ENCODE data around the gene ZBTB17. TPM values are rescaled to one million over a fixed set of nuclear protein-coding genes. Genes with fewer than 3 reads are reported as not detected.
A peak's percentile ranks its signal among the peaks of the same experiment; 100 is the strongest.

ZBTB17 gene
- 17.2 TPM for polyA plus RNA-seq (2013, experiment 1 of 2)
- 16.9 TPM for polyA plus RNA-seq (2013, experiment 2 of 2)

GRCh38 chr1:15975805-15976680 is at the start of gene ZBTB17:
Gene ZBTB17 (minus strand): TSS chr1:15976101. CDS start chr1:15948495, 27,606 bp downstream.
- Histone ChIP-seq H4K8ac (ENCODE audit: low read length) (peak within 1 kb of the TSS; percentile 87), H3K18ac (ENCODE audit: low read depth in 1 of 2, low read length in 2 of 2) (peak within 1 kb of the TSS in 1 of 2 experiments; percentile 89), H2BK15ac (ENCODE audit: low read depth, poor library complexity, severe bottlenecking) (peak within 1 kb of the TSS; percentile 40), H2BK120ac (ENCODE audit: low read depth, low read length) (peak within 1 kb of the TSS; percentile 76), H3K9ac (ENCODE audit: low read length) (peak within 1 kb of the TSS; percentile 91), H3K4me2 (ENCODE audit: low read length, poor library complexity, severe bottlenecking) (peak within 1 kb of the TSS; percentile 89), H2AFZ (ENCODE audit: low read depth, low read length) (peak within 1 kb of the TSS; percentile 89), H3K4me3 (ENCODE audit: insufficient read depth in 1 of 2, low read depth in 1 of 2, low read length in 2 of 2) (peak within 1 kb of the TSS; percentile 82), H2BK12ac (ENCODE audit: low read length in 2 of 2) (no peak within 1 kb of the TSS), H3K27me3 (ENCODE audit: control insufficient read depth in 1 of 2, insufficient read depth in 1 of 2, low read length in 2 of 2) (no peaks in the 10 kb centered on the region), H4K91ac (ENCODE audit: low read length) (peak within 1 kb of the TSS; percentile 70), H2AK5ac (ENCODE audit: low read length, severe bottlenecking) (no peak within 1 kb of the TSS), H2BK5ac (ENCODE audit: low read depth, low read length, poor library complexity, severe bottlenecking) (no peak within 1 kb of the TSS), H3K23ac (ENCODE audit: low read length in 2 of 2) (peak within 1 kb of the TSS in 1 of 2 experiments; percentile 88), H3K27ac (ENCODE audit: low read length, poor library complexity, severe bottlenecking) (peak within 1 kb of the TSS; percentile 50), H3K4me1 (ENCODE audit: control insufficient read depth, insufficient read depth, low read depth, low read length) (peaks cover 2% of the 10 kb centered on the region), H3K9me3 (ENCODE audit: control insufficient read depth, low read length) (peaks cover 4% of the 10 kb centered on the region), H3K14ac (ENCODE audit: low read length in 2 of 2) (peak within 1 kb of the TSS in 1 of 2 experiments; percentile 47), H3K79me1 (replicated peaks; ENCODE audit: low read length, poor library complexity, severe bottlenecking) (peaks cover 6% of the 10 kb centered on the region), H3K4ac (ENCODE audit: low read depth in 1 of 2, low read length in 2 of 2) (peak within 1 kb of the TSS; percentile 24 to 65), H3K36me3 (ENCODE audit: control insufficient read depth in 1 of 2, insufficient read depth in 2 of 2, low read depth in 1 of 2, low read length in 2 of 2) (peaks cover 12 to 22% of the 10 kb centered on the region in 2 experiments)
- WGBS: 9% methylated on average over 41 of the region's 47 CpGs
- peak; percentile 92 for DNase-seq

GRCh38 chr1:16023050-16023653 is 47.3 kb upstream of the ZBTB17 start:
- no peak overlapping the region for H3K27ac ChIP-seq (ENCODE audit: low read length, poor library complexity, severe bottlenecking)
- H4K91ac ChIP-seq (ENCODE audit: low read length): peak overlapping the region; percentile 28
- no peak overlapping the region for H3K18ac ChIP-seq (ENCODE audit: low read depth in 1 of 2, low read length in 2 of 2)
- no peak overlapping the region for H2BK5ac ChIP-seq (ENCODE audit: low read depth, low read length, poor library complexity, severe bottlenecking)
- H3K4me3 ChIP-seq (ENCODE audit: insufficient read depth in 1 of 2, low read depth in 1 of 2, low read length in 2 of 2): no peak overlapping the region
- peaks cover 24% of the 10 kb centered on the region for H3K4me1 ChIP-seq (ENCODE audit: control insufficient read depth, insufficient read depth, low read depth, low read length)
- peaks cover 4 to 8% of the 10 kb centered on the region in 2 experiments for H3K27me3 ChIP-seq (ENCODE audit: control insufficient read depth in 1 of 2, insufficient read depth in 1 of 2, low read length in 2 of 2)
- no peak overlapping the region for H3K4ac ChIP-seq (ENCODE audit: low read depth in 1 of 2, low read length in 2 of 2)
- H2AK5ac ChIP-seq (ENCODE audit: low read length, severe bottlenecking): no peak overlapping the region
- no peak overlapping the region for H2BK120ac ChIP-seq (ENCODE audit: low read depth, low read length)
- no peak overlapping the region for H2BK12ac ChIP-seq (ENCODE audit: low read length in 2 of 2)
- H3K9ac ChIP-seq (ENCODE audit: low read length): no peak overlapping the region
- no peak overlapping the region for H3K14ac ChIP-seq (ENCODE audit: low read length in 2 of 2)
- H2AFZ ChIP-seq (ENCODE audit: low read depth, low read length): no peak overlapping the region
- H2BK15ac ChIP-seq (ENCODE audit: low read depth, poor library complexity, severe bottlenecking): no peak overlapping the region
- H3K4me2 ChIP-seq (ENCODE audit: low read length, poor library complexity, severe bottlenecking): no peak overlapping the region
- H3K79me1 ChIP-seq (replicated peaks; ENCODE audit: low read length, poor library complexity, severe bottlenecking): no peaks in the 10 kb centered on the region
- H3K23ac ChIP-seq (ENCODE audit: low read length in 2 of 2): no peak overlapping the region
- no peaks in the 10 kb centered on the region for H3K36me3 ChIP-seq (ENCODE audit: control insufficient read depth in 1 of 2, insufficient read depth in 2 of 2, low read depth in 1 of 2, low read length in 2 of 2)
- no peak for DNase-seq
- H3K9me3 ChIP-seq (ENCODE audit: control insufficient read depth, low read length): no peaks in the 10 kb centered on the region
- 81% methylated on average over 6 of the region's 7 CpGs for WGBS
- no peak overlapping the region for H4K8ac ChIP-seq (ENCODE audit: low read length)

GRCh38 chr1:16022393-16022792 is 46.5 kb upstream of the ZBTB17 start:
- H3K4ac ChIP-seq (ENCODE audit: low read depth in 1 of 2, low read length in 2 of 2): no peak overlapping the region
- no peak overlapping the region for H3K9ac ChIP-seq (ENCODE audit: low read length)
- peaks cover 2 to 4% of the 10 kb centered on the region in 2 experiments for H3K27me3 ChIP-seq (ENCODE audit: control insufficient read depth in 1 of 2, insufficient read depth in 1 of 2, low read length in 2 of 2)
- no peak overlapping the region for H3K23ac ChIP-seq (ENCODE audit: low read length in 2 of 2)
- no peak for DNase-seq
- no peak overlapping the region for H2BK120ac ChIP-seq (ENCODE audit: low read depth, low read length)
- H3K18ac ChIP-seq (ENCODE audit: low read depth in 1 of 2, low read length in 2 of 2): no peak overlapping the region
- H4K91ac ChIP-seq (ENCODE audit: low read length): no peak overlapping the region
- H3K14ac ChIP-seq (ENCODE audit: low read length in 2 of 2): no peak overlapping the region
- H2BK15ac ChIP-seq (ENCODE audit: low read depth, poor library complexity, severe bottlenecking): no peak overlapping the region
- no peak overlapping the region for H3K27ac ChIP-seq (ENCODE audit: low read length, poor library complexity, severe bottlenecking)
- no peak overlapping the region for H2AFZ ChIP-seq (ENCODE audit: low read depth, low read length)
- H2BK12ac ChIP-seq (ENCODE audit: low read length in 2 of 2): peak overlapping the region in 1 of 2 experiments; percentile 21
- no peaks in the 10 kb centered on the region for H3K9me3 ChIP-seq (ENCODE audit: control insufficient read depth, low read length)
- H2BK5ac ChIP-seq (ENCODE audit: low read depth, low read length, poor library complexity, severe bottlenecking): no peak overlapping the region
- no peak overlapping the region for H3K4me3 ChIP-seq (ENCODE audit: insufficient read depth in 1 of 2, low read depth in 1 of 2, low read length in 2 of 2)
- H3K36me3 ChIP-seq (ENCODE audit: control insufficient read depth in 1 of 2, insufficient read depth in 2 of 2, low read depth in 1 of 2, low read length in 2 of 2): no peaks in the 10 kb centered on the region
- no peak overlapping the region for H4K8ac ChIP-seq (ENCODE audit: low read length)
- no peak overlapping the region for H2AK5ac ChIP-seq (ENCODE audit: low read length, severe bottlenecking)
- H3K4me2 ChIP-seq (ENCODE audit: low read length, poor library complexity, severe bottlenecking): no peak overlapping the region
- peaks cover 32% of the 10 kb centered on the region for H3K4me1 ChIP-seq (ENCODE audit: control insufficient read depth, insufficient read depth, low read depth, low read length)
- 63% methylated on average over 2 of the region's 11 CpGs for WGBS
- no peaks in the 10 kb centered on the region for H3K79me1 ChIP-seq (replicated peaks; ENCODE audit: low read length, poor library complexity, severe bottlenecking)

GRCh38 chr1:16021681-16022080 is 45.8 kb upstream of the ZBTB17 start, which contains the start of gene CLCNKA:
Gene CLCNKA (plus strand): TSS chr1:16022036. CDS start chr1:16022620, 584 bp downstream.
- peak within 1 kb of the TSS; percentile 18 for H4K91ac ChIP-seq (ENCODE audit: low read length)
- H3K9me3 ChIP-seq (ENCODE audit: control insufficient read depth, low read length): no peaks in the 10 kb centered on the region
- no peak within 1 kb of the TSS for H2BK5ac ChIP-seq (ENCODE audit: low read depth, low read length, poor library complexity, severe bottlenecking)
- no peak within 1 kb of the TSS for H3K27ac ChIP-seq (ENCODE audit: low read length, poor library complexity, severe bottlenecking)
- 77% methylated on average over 6 of the region's 6 CpGs for WGBS
- no peak within 1 kb of the TSS for H2BK15ac ChIP-seq (ENCODE audit: low read depth, poor library complexity, severe bottlenecking)
- H2BK12ac ChIP-seq (ENCODE audit: low read length in 2 of 2): peak within 1 kb of the TSS in 1 of 2 experiments; percentile 21
- H4K8ac ChIP-seq (ENCODE audit: low read length): no peak within 1 kb of the TSS
- no peak within 1 kb of the TSS for H3K9ac ChIP-seq (ENCODE audit: low read length)
- no peak within 1 kb of the TSS for H2BK120ac ChIP-seq (ENCODE audit: low read depth, low read length)
- no peak within 1 kb of the TSS for H2AK5ac ChIP-seq (ENCODE audit: low read length, severe bottlenecking)
- no peak within 1 kb of the TSS for H3K4ac ChIP-seq (ENCODE audit: low read depth in 1 of 2, low read length in 2 of 2)
- H3K23ac ChIP-seq (ENCODE audit: low read length in 2 of 2): no peak within 1 kb of the TSS
- H3K4me1 ChIP-seq (ENCODE audit: control insufficient read depth, insufficient read depth, low read depth, low read length): peaks cover 33% of the 10 kb centered on the region
- H2AFZ ChIP-seq (ENCODE audit: low read depth, low read length): no peak within 1 kb of the TSS
- no peak within 1 kb of the TSS for H3K4me2 ChIP-seq (ENCODE audit: low read length, poor library complexity, severe bottlenecking)
- no peaks in the 10 kb centered on the region for H3K36me3 ChIP-seq (ENCODE audit: control insufficient read depth in 1 of 2, insufficient read depth in 2 of 2, low read depth in 1 of 2, low read length in 2 of 2)
- no peak within 1 kb of the TSS for H3K4me3 ChIP-seq (ENCODE audit: insufficient read depth in 1 of 2, low read depth in 1 of 2, low read length in 2 of 2)
- H3K18ac ChIP-seq (ENCODE audit: low read depth in 1 of 2, low read length in 2 of 2): peak within 1 kb of the TSS in 1 of 2 experiments; percentile 49
- H3K79me1 ChIP-seq (replicated peaks; ENCODE audit: low read length, poor library complexity, severe bottlenecking): no peaks in the 10 kb centered on the region
- H3K27me3 ChIP-seq (ENCODE audit: control insufficient read depth in 1 of 2, insufficient read depth in 1 of 2, low read length in 2 of 2): peaks cover 0 to 4% of the 10 kb centered on the region in 2 experiments
- no peak within 1 kb of the TSS for H3K14ac ChIP-seq (ENCODE audit: low read length in 2 of 2)
- DNase-seq: no peak
